ENCODE results near the gene BEND6. TPM values are rescaled to one million over a fixed set of nuclear protein-coding genes. Genes with fewer than 3 reads are reported as not detected.

Gene BEND6
- total RNA-seq, 2 donors from 2014 or later, result 0.26 TPM; not detected in 1

DNA sequence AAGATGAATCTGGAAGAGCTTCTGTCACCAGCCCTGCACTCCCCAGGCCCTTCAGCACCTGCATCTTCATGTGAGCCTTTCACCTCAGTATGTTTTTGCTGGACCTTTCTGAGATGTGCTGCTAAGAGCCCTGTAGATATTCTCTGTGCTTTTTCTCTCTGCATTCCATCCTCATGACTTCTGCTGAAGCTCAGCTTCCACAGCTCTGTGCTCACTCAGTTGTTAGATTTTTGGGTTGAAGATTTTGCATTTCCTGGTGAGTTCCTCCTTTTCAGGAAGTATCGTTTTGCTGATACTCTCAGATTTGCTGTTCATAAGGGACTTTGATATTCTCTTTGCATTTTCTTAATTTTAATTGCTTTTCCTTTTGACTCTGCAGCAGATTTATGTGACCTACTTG, 109.9 kb downstream of the BEND6 start:
- H3K4me1 ChIP-seq, result no peaks in the 10 kb centered on the region
- H3K9me3 ChIP-seq, result no peaks in the 10 kb centered on the region
- H3K27me3 ChIP-seq, result no peaks in the 10 kb centered on the region
- intact Hi-C loops (cut with DNase I), result no loop called here
- H3K36me3 ChIP-seq (replicated peaks in 1 of 2; ENCODE audit: insufficient read depth in 1 of 2, low read depth in 2 of 2), result peaks cover 0 to 2% of the 10 kb centered on the region in 2 donors
- ATAC-seq (no peak), DNase-seq (no peak)
- no peak overlapping the region for H3K27ac ChIP-seq
- H3K4me3 ChIP-seq, result no peak overlapping the region
- WGBS, 2 donors, result 76 to 90% methylated on average over 1 of the region's 1 CpG
- TF ChIP-seq, protein P1, sequence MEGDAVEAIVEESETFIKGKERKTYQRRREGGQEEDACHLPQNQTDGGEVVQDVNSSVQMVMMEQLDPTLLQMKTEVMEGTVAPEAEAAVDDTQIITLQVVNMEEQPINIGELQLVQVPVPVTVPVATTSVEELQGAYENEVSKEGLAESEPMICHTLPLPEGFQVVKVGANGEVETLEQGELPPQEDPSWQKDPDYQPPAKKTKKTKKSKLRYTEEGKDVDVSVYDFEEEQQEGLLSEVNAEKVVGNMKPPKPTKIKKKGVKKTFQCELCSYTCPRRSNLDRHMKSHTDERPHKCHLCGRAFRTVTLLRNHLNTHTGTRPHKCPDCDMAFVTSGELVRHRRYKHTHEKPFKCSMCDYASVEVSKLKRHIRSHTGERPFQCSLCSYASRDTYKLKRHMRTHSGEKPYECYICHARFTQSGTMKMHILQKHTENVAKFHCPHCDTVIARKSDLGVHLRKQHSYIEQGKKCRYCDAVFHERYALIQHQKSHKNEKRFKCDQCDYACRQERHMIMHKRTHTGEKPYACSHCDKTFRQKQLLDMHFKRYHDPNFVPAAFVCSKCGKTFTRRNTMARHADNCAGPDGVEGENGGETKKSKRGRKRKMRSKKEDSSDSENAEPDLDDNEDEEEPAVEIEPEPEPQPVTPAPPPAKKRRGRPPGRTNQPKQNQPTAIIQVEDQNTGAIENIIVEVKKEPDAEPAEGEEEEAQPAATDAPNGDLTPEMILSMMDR (IDR thresholded peaks at IDR 0.05), result no peak
- no peak for TF ChIP-seq POLR2A (IDR thresholded peaks at IDR 0.05)

DNA sequence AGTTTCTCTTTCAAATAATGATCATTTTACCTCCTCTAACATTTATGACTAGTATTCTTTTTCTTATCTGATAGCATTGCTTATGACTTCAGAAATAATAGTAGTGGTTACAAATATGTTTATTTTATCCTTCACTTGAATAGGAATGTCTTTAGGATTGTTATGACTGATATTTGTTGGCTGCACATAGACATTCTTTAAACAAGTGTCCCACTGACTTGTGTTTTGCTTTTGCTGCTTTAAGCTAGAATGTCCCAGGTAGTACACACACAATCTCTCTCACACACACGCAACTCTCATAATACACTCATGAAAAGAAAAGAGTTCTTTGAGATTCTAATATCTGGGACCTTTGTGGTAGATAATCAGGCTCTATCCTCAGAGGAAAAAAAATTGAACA, 113.2 kb downstream of the BEND6 start:
- no peaks in the 10 kb centered on the region for H3K9me3 ChIP-seq
- TF ChIP-seq, protein P1 (IDR thresholded peaks at IDR 0.05), result no peak
- no peak for TF ChIP-seq POLR2A (IDR thresholded peaks at IDR 0.05)
- H3K4me3 ChIP-seq, result no peak overlapping the region
- no peaks in the 10 kb centered on the region for H3K4me1 ChIP-seq
- ATAC-seq (no peak), DNase-seq (no peak)
- H3K36me3 ChIP-seq (replicated peaks in 1 of 2; ENCODE audit: insufficient read depth in 1 of 2, low read depth in 2 of 2), result no peaks in the 10 kb centered on the region
- H3K27me3 ChIP-seq, result no peaks in the 10 kb centered on the region
- WGBS, 2 donors, result 100% methylated on average over 1 of the region's 1 CpG
- H3K27ac ChIP-seq, result no peak overlapping the region
- intact Hi-C loops (cut with DNase I), result no loop called here

DNA sequence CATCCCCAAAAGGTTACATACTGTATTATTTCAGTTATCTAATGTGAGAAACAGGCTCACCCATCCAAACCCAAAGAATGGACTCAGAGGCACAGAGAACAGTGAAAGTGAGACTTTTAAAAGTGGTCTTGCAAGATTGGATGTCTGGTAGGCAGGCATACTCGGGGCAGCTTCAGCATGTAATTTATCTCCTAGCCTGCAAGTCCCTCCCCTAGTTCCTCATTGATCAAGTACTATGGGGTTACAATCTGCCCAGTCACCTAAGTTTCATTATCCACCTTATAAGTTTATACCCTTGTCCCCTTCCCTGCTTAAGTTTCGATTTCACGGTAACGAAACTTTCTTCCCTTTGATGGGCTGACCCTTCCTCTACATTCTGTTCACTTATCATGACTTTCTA, 114.3 kb downstream of the BEND6 start:
- H3K4me3 ChIP-seq, result no peak overlapping the region
- no peaks in the 10 kb centered on the region for H3K4me1 ChIP-seq
- no peaks in the 10 kb centered on the region for H3K27me3 ChIP-seq
- H3K27ac ChIP-seq, result no peak overlapping the region
- H3K9me3 ChIP-seq, result no peaks in the 10 kb centered on the region
- H3K36me3 ChIP-seq (replicated peaks in 1 of 2; ENCODE audit: insufficient read depth in 1 of 2, low read depth in 2 of 2), result no peaks in the 10 kb centered on the region
- DNase-seq (no peak), ATAC-seq (no peak)
- intact Hi-C loops (cut with DNase I), result no loop called here
- TF ChIP-seq POLR2A (IDR thresholded peaks at IDR 0.05), result no peak
- TF ChIP-seq, protein P1 (IDR thresholded peaks at IDR 0.05), result no peak
- WGBS, 2 donors, result 86 to 90% methylated on average over 4 of the region's 4 CpGs

DNA sequence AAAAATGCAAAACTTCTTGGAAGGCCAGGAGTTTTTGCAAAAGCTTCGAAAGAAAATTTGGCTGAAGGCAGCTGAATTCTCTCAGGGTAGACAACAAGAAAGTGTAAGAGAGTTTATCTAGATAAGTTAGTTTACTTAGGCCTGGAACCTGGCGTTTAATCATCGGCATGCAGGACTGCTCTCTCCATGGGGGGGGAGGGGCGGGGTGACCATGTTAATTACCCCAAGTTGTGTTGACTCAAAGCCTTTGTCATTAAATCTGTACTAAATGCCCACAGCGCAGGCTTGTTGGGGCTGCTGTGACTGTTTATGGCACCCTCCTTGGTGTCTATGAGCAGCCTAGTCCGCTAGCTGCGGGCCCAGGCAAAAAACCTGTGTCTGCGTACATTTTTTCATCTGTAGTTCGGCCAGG, 115.0 kb downstream of the BEND6 start:
- no peaks in the 10 kb centered on the region for H3K36me3 ChIP-seq (replicated peaks in 1 of 2; ENCODE audit: insufficient read depth in 1 of 2, low read depth in 2 of 2)
- no peak for DNase-seq
- H3K27me3 ChIP-seq, result no peaks in the 10 kb centered on the region
- intact Hi-C loops (cut with DNase I), result no loop called here
- H3K4me3 ChIP-seq, result no peak overlapping the region
- no peaks in the 10 kb centered on the region for H3K9me3 ChIP-seq
- 69 to 73% methylated on average over 9 of the region's 9 CpGs for WGBS, 2 donors
- H3K27ac ChIP-seq, result no peak overlapping the region
- no peaks in the 10 kb centered on the region for H3K4me1 ChIP-seq
- ATAC-seq, result no peak
- TF ChIP-seq, protein P1 (IDR thresholded peaks at IDR 0.05), result no peak
- TF ChIP-seq POLR2A (IDR thresholded peaks at IDR 0.05), result no peak

DNA sequence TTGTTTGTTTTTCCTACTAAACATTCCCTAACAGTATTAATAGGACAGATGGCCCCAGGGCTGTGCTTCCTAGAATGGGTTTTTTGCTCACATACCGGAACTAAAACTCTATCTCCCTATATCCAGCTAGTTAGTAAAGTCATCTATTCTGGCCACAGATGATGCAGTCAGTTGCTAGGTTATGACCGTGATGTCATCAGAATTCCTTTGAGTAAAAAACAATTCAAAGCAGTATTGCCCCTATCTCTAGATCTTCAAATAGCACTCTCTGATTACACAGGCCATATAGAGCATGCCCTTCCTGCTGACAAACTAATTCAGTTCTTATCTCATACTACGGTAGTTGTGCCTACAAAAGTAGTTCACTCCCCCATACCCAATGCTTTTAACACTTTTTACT, 117.2 kb downstream of the BEND6 start:
- no peaks in the 10 kb centered on the region for H3K4me1 ChIP-seq
- H3K36me3 ChIP-seq (replicated peaks in 1 of 2; ENCODE audit: insufficient read depth in 1 of 2, low read depth in 2 of 2), result no peaks in the 10 kb centered on the region
- ATAC-seq (no peak), DNase-seq (no peak)
- H3K27ac ChIP-seq, result no peak overlapping the region
- no peak overlapping the region for H3K4me3 ChIP-seq
- 78 to 88% methylated on average over 3 of the region's 3 CpGs for WGBS, 2 donors
- no peaks in the 10 kb centered on the region for H3K27me3 ChIP-seq
- no peak for TF ChIP-seq POLR2A (IDR thresholded peaks at IDR 0.05)
- TF ChIP-seq, protein P1 (IDR thresholded peaks at IDR 0.05), result no peak
- no peaks in the 10 kb centered on the region for H3K9me3 ChIP-seq
- intact Hi-C loops (cut with DNase I), result no loop called here

Data from body of pancreas (tissue), 4 donors.